Measurements from ENCODE around the gene UBE2D4.

DNA sequence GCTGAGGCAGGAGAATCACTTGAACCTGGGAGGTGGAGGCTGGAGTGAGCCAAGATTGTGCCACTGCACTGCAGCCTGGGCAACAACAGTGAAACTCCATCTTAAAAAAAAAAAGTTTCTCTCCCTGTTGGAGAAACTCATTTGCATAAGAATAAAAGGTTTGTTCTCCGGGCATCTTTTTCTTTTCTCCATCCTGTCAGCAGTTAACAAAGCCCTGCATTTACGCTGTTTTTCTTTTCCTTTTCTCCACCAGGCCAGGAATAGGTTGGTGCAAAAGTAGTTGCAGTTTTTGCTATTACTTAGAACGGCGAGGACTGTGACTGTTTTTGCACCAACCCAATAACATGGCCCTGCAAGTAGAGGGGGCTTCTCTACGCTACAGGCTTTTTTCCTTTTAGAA is 10.3 kb upstream of the UBE2D4 start:
- TF ChIP-seq, protein P1, sequence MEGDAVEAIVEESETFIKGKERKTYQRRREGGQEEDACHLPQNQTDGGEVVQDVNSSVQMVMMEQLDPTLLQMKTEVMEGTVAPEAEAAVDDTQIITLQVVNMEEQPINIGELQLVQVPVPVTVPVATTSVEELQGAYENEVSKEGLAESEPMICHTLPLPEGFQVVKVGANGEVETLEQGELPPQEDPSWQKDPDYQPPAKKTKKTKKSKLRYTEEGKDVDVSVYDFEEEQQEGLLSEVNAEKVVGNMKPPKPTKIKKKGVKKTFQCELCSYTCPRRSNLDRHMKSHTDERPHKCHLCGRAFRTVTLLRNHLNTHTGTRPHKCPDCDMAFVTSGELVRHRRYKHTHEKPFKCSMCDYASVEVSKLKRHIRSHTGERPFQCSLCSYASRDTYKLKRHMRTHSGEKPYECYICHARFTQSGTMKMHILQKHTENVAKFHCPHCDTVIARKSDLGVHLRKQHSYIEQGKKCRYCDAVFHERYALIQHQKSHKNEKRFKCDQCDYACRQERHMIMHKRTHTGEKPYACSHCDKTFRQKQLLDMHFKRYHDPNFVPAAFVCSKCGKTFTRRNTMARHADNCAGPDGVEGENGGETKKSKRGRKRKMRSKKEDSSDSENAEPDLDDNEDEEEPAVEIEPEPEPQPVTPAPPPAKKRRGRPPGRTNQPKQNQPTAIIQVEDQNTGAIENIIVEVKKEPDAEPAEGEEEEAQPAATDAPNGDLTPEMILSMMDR (IDR thresholded peaks at IDR 0.05): no peak
- no peak for TF ChIP-seq EZH2 (IDR thresholded peaks at IDR 0.05; ENCODE audit: borderline replicate concordance, insufficient read depth, low read depth, low read length, poor library complexity, severe bottlenecking)

Measured in B cell (primary cell).